ENCODE results near the gene VWA8.
"Not testable (repeated sequence)": the region's sequence is repeated elsewhere in the genome, so short reads cannot be mapped to it uniquely, and the experiment has no call there.

Gene VWA8

DNA sequence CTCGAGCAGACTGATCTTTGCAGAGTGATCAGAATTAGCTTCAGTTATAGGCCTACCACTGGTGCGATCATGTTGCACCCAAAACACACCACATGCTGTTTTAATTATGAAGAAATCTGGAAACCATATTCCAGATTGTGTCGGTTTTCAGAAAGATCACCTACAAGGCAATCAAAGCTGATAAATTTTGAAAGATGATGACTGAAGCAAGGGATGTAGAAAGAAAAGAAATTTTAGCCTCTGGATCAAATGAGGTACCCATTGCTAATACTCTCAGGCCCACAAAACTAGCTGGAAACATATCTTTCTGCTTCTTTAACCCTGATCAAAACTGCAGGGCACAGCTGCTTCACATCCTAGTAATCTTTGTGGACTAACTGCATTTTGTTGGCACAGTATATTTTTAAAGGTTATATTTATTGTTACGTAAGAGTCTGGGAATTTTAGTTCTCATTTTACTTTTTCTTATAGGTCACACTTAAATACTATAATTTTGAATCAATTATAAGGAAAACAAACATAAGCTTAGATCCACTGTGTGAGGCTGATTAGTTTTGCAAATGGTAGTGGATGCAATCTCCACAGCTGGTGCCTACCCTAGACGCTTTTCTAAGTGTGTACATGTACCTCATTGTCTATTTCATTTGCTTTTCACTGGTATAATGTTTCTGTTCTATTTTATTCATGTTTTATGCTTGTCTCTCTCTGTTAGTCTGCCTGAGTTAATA, 352.6 kb downstream of the VWA8 start:
- DNase-seq: no peak

- no peak for DNase-seq
Measured at GRCh38 chr13:41606646-41607045, 354.3 kb downstream of the VWA8 start.

DNA sequence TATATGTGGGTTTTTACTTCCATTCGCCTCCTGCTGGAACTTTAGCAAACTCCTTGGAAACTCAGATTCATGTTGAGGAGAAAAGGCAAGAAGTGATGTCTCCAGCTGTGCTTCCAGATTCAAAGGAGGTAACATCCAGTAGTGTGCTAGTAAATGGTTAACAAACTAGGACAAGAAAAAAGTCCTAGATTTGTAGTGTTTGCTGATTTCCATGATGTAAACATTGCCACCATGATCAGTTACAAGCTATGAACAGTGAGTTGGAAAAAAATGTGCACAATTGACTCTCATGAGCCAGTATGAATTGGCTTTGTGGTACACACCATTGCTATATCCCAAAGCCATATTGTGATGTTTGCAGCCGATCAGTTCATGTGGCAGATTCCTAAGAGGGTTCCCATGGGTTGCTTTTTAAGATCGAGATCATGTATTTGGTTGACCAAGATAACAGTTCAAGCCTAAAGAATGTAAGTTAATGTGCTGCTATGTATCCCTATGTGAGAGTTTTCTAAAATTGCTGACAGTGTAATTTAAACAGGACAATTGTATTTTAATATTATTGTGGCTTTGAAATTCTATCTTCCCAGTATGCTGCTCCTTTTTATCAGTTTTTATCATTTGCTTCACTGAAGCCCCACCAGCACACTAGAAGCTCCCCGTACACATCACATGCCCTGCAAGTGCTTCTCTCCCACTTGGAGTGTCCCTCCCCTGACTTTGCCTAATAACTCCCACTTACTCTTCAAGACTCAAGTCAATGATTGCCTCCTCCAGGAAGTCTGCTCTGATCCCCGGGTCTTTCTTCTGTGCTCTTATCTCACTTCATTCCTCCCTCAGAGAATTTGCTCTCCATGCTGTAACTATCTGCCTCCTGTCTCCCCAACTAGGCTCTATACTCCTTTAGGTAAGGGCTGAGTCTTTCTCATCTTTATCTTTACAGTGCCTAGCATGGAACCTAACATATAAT, 355.3 kb downstream of the VWA8 start:
- no peak for DNase-seq

DNA sequence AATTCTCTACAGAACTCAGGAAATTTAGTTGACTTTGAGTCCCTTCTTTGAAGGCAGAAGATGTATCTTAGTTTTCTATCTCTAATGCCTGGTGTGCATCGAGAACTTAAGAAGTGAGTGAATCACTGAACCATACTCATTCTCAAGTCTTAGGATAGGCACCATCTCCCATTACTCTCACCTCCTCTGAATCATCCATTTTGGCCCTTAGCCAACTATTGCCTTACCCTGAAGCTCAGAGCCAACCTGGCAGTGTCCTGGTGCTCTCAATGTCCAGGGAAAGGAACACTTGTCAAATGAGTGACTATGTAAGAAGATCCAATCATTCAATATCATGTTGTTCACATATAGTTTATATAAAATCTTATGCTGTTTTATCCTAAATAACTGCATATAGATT, 357.0 kb downstream of the VWA8 start:
- DNase-seq: no peak

- DNase-seq: no peak
Measured at GRCh38 chr13:41601718-41602445, 359.0 kb downstream of the VWA8 start.

DNA sequence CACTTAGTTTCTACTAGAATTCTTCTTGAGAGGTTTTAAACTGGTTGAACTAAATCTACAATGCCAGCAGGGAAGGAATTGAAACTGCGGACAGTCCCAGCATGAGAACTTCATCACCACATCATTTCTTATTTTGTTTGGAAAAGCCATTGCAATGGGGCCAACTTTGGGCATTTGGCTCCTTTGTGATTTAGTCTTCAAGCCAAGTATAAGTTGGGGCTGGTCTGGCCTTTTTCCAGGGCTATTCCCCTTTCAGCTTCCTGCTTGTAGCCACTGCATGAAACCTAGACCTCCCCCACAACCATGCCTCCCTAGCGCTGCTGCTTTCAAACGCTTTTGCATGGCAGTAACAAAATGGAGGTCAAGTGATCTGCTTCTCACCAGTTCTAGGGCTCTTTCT, 361.3 kb downstream of the VWA8 start:
- no peak for DNase-seq

DNA sequence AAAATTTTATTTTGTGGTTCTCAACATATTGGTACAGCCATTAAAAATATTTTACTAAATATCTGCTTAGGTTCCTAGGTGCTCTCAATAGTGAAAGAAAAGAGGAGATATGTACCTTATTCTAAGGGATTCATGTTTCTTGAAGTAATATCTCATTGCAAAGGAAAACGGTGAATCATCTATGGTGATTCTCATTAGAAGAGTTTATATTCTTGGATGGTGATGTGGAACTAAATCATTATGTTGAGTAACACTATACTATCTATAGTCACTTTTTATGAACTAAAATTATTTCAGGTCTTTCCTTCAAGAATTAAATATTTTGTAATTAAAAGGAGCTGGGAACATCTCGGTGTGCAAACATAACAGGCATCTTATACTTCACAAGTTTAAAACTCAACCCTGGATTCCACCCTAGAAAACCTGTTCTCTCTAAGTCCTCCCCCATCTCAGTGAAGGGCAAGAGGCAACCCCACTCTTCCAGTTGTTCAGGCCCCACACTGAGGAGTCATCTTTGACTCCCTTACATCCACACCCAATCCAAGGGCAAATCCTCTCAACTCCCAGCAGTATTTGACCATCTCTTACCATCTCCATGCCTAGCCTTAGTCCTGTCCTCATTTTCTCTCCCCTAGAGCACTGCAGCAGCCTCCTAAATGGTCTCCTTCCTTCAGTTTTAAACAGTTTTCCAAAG, 363.4 kb downstream of the VWA8 start:
- no peak for DNase-seq

DNA sequence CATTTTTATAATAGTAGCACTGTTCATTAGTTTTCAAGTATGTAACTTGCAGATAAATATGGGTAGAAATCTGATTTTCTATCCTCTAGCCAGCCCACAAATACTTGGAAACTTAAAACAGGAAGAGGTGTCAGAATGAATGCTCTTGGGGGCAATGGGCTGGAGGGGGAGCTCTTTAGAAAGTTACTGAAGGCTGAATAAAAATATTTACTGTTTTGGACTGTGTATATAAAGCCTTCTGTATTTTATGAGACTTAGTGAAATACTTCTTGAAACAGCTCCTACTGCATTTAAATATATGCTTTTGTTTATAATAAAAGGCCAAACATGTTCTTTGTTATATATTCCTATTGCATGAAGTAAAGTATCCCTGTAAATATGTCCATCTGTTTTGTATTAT, 364.7 kb downstream of the VWA8 start:
- no peak for DNase-seq

DNA sequence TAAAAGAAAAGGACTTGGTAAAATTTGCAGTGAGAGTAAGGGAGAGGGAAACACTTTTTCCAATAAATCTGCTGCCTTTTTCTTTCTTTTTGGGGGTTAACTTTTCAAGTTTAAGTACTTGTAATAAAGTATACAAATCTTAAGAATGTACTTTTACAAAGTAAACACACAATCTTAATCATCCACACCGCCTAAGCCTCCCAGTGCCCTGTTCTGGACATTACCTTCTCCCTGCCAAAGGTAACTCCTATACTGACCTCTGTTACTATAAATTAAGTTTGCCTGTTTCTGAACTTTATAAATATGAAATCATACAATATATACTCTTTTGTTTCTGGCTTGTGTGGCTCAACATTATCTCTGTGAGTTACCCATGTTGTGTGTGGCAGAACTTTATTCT, 365.6 kb downstream of the VWA8 start:
- DNase-seq: no peak

DNA sequence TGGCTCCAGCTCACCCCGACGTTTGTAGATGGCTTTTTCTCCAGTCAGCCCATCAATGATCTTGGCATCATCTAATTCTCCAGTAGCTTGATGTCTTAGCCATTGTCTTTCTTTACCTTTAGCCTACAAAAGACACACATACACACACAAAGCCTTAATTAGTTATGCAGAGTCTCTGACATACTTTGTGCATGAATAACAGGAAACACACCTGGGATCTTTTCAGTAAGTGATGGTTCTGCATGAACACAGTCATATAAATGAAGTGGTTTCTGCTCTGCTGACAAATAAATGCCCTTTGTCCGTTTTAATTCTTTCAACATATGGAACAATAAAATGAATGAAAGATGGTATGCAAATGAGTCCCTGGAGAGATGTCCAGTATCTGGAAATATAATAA, 370.3 kb downstream of the VWA8 start:
- no peak for DNase-seq

GRCh38 chr13:41590122-41590521, 370.8 kb downstream of the VWA8 start:
- DNase-seq: no peak

GRCh38 chr13:41589434-41589833, 371.5 kb downstream of the VWA8 start:
- DNase-seq: no peak

- peak; percentile 45 for DNase-seq
Measured at GRCh38 chr13:41588899-41589298, 372.0 kb downstream of the VWA8 start.

- no peak for DNase-seq
Measured at GRCh38 chr13:41588448-41588847, 372.5 kb downstream of the VWA8 start.

DNA sequence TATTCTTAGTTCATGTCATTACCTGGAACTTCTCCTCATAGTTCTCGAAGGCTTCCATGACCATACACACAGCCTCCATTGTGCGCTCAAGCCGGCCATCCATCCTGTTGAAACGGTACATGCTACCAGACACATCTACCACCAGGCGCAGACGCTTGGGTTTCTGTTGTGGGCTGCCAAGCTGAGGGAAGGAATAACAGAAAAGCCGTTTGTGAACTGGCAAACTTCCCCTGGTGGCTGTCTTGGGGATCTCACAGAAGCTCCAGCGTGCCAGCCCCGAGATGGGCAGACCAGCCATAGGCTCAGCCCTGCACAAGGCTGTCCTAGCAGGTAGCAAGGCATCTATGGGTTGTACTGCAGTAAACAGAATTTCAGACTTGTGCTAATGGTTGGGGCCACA, 373.4 kb downstream of the VWA8 start:
- DNase-seq: peak; percentile 21

- no peak for DNase-seq
Measured at GRCh38 chr13:41586216-41586615, 374.7 kb downstream of the VWA8 start.

DNA sequence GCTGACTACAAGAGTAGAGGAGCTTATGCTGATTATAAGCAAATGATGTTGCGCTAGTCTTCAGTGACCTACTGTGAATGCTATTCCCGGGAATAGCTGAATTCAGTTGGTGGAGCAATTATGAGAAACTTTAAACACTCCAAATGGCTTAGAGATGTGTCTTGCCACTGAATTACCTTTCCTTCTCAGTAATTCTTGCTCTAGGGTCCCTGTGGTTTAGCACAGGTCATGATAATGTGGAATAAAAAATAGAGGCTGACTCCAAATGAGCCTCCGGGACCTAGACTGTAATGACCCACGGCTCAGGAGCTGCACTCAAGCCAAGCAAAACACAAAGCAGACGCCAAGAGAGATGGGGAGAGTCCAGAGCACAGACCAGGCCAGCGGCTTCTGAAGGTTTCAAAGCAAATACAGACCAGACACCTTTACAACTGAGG, 378.9 kb downstream of the VWA8 start:
- no peak for DNase-seq

- no peak for DNase-seq
Measured at GRCh38 chr13:41580345-41580744, 380.6 kb downstream of the VWA8 start.

- no peak for DNase-seq
Measured at GRCh38 chr13:41579881-41580280, 381.0 kb downstream of the VWA8 start.

- no peak for DNase-seq
Measured at GRCh38 chr13:41579168-41579567, 381.7 kb downstream of the VWA8 start.

DNA sequence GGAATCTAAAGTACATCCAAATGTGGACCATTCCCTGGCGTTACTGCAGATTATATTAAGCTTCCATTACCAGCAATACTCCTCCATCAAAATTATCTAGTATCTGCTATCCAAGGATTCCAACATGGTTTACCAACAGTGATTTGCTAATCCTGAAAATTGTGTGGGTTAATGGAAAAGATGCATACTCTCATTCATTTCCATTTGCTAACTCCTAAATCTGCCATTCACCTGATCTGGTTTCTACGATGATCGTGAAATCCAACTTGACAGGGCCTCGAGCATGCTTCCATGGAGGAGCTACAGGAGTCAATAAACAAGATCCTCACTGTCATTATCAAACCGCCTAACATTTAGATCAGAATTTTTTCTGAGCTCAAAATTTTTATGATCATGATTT, 382.5 kb downstream of the VWA8 start:
- no peak for DNase-seq

DNA sequence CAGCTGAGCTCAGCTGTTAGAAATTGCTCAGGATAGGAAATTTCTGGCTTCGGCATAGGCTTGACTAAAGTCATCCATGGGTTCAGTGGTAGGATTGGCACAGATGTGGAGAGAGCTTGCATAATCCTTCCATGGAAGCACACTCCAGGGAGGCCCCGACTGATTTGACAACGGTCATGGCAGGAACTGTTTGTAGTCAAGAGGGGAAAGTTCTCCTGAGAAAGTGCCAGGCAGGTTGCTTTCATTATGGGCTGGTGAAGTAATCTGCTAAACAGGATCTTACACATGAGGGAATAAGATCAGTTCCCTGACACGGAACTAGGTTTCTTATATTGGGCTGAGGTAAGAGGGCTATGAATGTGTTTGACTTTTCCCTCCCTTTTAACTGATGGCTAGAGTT, 383.5 kb downstream of the VWA8 start:
- DNase-seq: no peak

DNA sequence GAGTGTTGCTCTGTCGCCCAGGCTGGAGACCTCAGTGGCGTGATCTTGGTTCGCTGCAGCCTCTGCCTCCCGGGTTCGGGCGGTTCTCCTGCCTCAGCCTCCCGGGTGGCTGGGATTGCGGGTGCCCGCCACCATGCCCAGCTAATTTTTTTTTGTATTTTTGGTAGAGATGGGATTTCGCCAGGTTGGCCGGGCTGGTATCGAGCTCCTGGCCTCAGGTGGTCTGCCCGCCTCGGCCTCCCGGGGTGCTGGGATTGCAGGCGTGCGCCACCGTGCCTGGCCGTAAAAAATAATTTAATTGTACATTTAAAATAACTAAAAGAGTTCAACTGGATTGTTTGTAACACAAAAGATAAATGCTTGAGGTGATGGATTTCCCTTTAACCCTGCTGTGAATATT, 387.3 kb downstream of the VWA8 start:
- not testable (repeated sequence) for DNase-seq

All from stimulated activated CD4-positive, alpha-beta T cell treated with anti-CD3 and anti-CD28 coated beads, Interleukin-4, amount 100 ng/mL, for 1 hour (primary cell).